Peyer's patch (tissue), 4 donors: ENCODE data around the gene LCA5L. TPM values are rescaled to one million over a fixed set of nuclear protein-coding genes. Genes with fewer than 3 reads are reported as not detected.

Experiments used
- DNase-seq, 3 donors: peaks; one replicate each; pipeline ENCODE4 v3.0.0-alpha.2; 2017 to 2019
- H3K27ac ChIP-seq, 4 donors: fragments of 200-600 bp; sonication (generic); one replicate each; pipeline ENCODE4 v1.5.1; 2016 to 2019
- H3K27me3 ChIP-seq, 2 donors: fragments of 200-600 bp; sonication (generic); one replicate each; pipeline ENCODE4 v1.5.1; 2019
- H3K36me3 ChIP-seq, 3 donors: fragments of 200-600 bp; sonication (generic); one replicate each; pipeline ENCODE4 v1.5.1; 2016 to 2019
- H3K4me1 ChIP-seq, 4 donors: fragments of 200-600 bp; sonication (generic); one replicate each; pipeline ENCODE4 v1.5.1; 2016 to 2019
- H3K4me3 ChIP-seq, 4 donors: fragments of 200-600 bp; sonication (generic); 1 replicate in 3 of 4; 2 replicates in 1 of 4; pipeline ENCODE4 v1.5.1; 2016 to 2019; ENCODE audit warnings: mild to moderate bottlenecking in 1 of 4
- H3K9me3 ChIP-seq, 4 donors: fragments of 200-600 bp; sonication (generic); one replicate each; pipeline ENCODE4 v1.5.1; 2016 to 2019; ENCODE audit warnings: mild to moderate bottlenecking in 1 of 4
- POLR2A ChIP-seq, 2 donors: fragments of 450-650 bp; IDR thresholded peaks; one replicate each; pipeline ENCODE4 v1.5.1; 2017; ENCODE audit warnings: antibody characterized with exemption in 2 of 2, mild to moderate bottlenecking in 2 of 2, moderate library complexity in 2 of 2
- total RNA-seq, 4 donors: library from RNA; depleted of rRNA; stranded (reverse); fragments of >200 nt; gene quantifications; one replicate each; pipeline ENCODE4 v1.1.0, GENCODE V29; 2016
- TF ChIP-seq, protein P1 (sequence below), 6 experiments: fragments of 450-650 bp in 4 of 6; fragments of 200-600 bp in 2 of 6; sonication (generic) in 1 of 6; IDR thresholded peaks; one replicate each; pipeline ENCODE4 v1.5.1; 2017 to 2019; ENCODE audit warnings: antibody characterized with exemption in 6 of 6, mild to moderate bottlenecking in 3 of 6, moderate library complexity in 1 of 6

The LCA5L gene
- total RNA-seq, result 1 to 10 TPM in 1 of 4 donors, under 1 TPM in 1, not detected in 2; 0.88 to 2.0 TPM

DNA sequence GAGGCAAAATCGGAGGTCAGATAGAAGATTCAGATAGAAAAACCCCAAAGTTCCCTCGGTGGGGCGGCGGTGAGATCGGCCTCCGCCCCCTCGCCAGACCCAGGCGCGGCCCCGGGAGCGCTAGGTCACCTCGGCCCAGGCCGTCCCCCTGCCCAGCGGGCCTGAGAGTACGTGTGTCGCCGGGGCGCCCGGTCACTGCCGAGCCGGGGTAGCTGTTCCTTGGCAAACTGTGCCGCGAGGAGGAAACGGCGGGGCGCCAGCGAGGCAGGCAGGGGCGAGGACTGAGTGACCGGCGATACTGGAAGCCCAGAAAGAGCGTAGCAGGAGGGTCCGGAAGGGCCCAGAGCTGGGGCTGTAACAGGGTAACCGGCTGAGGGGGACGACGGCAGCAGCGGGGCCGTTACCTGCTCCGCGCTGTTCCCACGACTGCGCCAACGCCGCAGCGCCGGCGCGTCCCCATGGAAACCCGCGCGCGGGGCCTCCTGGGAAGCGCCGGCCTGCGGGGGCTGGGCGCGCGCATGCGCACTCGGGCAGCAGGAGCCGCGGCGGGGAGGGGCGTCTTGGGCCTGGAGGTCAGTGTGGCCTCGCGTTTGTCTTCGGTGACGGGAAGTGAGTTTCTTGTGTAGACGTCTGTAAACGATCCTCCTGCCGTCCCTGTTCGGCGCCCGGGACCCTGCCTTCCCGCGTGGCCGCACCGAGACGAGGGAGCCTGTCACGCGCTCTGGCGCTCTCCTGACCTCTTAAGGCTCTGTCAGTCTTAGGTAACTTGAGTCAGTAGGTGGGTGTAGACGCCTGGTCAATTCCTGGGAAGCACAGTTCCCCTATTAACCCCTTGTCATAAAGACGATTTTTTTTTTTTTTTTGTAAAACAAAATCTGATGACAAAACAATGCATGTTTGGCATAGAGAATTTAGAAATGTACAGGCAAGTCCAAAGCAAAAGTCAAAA is at the start of gene LCA5L:
TSS of gene LCA5L (minus strand) at position 458 of the 949 bp plus-strand sequence. CDS start 17,285 bp downstream, outside the sequence.
- Histone ChIP-seq H3K4me3 (peak within 1 kb of the TSS; percentile 70 to 89 (median 74)), H3K36me3 (no peaks in the 10 kb centered on the region), H3K27me3 (no peaks in the 10 kb centered on the region), H3K27ac (peak within 1 kb of the TSS; percentile 68 to 90 (median 86)), H3K4me1 (no peaks in the 10 kb centered on the region), H3K9me3 (no peaks in the 10 kb centered on the region)
- peak; percentile 79 to 95 (median 95) for DNase-seq
- TF ChIP-seq, protein P1, sequence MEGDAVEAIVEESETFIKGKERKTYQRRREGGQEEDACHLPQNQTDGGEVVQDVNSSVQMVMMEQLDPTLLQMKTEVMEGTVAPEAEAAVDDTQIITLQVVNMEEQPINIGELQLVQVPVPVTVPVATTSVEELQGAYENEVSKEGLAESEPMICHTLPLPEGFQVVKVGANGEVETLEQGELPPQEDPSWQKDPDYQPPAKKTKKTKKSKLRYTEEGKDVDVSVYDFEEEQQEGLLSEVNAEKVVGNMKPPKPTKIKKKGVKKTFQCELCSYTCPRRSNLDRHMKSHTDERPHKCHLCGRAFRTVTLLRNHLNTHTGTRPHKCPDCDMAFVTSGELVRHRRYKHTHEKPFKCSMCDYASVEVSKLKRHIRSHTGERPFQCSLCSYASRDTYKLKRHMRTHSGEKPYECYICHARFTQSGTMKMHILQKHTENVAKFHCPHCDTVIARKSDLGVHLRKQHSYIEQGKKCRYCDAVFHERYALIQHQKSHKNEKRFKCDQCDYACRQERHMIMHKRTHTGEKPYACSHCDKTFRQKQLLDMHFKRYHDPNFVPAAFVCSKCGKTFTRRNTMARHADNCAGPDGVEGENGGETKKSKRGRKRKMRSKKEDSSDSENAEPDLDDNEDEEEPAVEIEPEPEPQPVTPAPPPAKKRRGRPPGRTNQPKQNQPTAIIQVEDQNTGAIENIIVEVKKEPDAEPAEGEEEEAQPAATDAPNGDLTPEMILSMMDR (IDR thresholded peaks at IDR 0.05), result peak in 2 of 6 experiments; percentile 6 to 37
- TF ChIP-seq POLR2A (IDR thresholded peaks at IDR 0.05), result peak; percentile 18 to 53

DNA sequence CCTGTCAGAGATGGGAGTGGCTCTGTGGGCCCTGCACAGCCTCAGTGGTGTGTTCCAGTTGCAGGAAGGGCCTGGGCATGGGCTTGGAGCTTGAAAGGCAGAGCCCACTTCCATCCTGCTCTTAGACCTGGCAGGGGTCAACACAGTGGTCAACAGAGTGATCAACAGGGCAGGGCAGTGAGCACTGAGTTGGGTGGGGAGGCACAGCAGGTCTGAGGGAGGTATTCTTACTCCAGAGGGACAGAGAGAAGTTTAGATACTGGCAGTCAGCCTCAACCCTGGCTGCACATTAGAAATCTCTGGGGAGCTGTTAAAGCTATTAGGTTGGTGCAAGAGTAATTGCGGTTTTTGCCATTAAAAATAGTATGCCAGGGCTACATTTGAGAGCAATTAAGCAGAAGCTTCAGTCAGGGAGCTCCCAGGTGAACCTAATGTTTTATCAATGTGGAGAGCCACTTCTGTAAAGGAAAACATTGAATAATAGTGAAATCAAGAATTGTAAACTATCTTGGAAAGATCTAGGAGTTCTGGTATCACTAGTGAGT is 43.9 kb upstream of the LCA5L start:
- H3K36me3 ChIP-seq, result no peaks in the 10 kb centered on the region
- H3K27ac ChIP-seq, result no peak overlapping the region
- H3K4me1 ChIP-seq, result no peaks in the 10 kb centered on the region
- no peaks in the 10 kb centered on the region for H3K27me3 ChIP-seq
- no peak for DNase-seq
- H3K4me3 ChIP-seq, result no peak overlapping the region
- no peak for TF ChIP-seq POLR2A (IDR thresholded peaks at IDR 0.05)
- TF ChIP-seq, protein P1 (IDR thresholded peaks at IDR 0.05), result no peak
- no peaks in the 10 kb centered on the region for H3K9me3 ChIP-seq

DNA sequence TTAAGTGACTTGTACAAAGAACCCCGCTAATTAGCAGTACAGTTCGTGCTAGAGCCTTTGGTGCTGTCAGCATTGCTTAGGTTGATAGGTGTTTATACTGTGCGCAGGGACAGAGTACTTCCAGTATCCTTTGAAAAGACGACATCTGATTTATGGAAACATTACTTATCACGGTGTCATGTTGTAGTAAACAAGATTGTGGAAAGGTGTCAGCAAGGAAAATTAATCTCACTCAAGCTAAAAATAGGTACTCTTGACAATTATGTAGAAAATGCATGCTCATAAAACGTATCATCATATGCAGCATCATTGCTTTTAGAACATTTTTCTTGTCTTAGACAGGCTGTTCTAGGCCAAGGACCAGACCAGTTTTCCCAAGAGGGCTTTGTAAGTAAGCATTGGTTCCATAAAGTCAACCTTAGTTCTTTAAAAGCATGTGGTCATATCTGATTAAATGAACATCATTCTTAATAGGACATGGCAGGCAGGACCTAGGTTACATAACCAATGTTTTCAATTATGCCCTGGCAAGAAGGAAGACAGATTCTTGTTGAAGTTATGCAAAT is 39.2 kb upstream of the LCA5L start:
- Histone ChIP-seq H3K27ac (no peak overlapping the region), H3K4me1 (no peaks in the 10 kb centered on the region), H3K4me3 (no peak overlapping the region), H3K27me3 (no peaks in the 10 kb centered on the region), H3K9me3 (no peaks in the 10 kb centered on the region), H3K36me3 (no peaks in the 10 kb centered on the region)
- TF ChIP-seq, protein P1 (IDR thresholded peaks at IDR 0.05), result no peak
- no peak for TF ChIP-seq POLR2A (IDR thresholded peaks at IDR 0.05)
- DNase-seq, result no peak

DNA sequence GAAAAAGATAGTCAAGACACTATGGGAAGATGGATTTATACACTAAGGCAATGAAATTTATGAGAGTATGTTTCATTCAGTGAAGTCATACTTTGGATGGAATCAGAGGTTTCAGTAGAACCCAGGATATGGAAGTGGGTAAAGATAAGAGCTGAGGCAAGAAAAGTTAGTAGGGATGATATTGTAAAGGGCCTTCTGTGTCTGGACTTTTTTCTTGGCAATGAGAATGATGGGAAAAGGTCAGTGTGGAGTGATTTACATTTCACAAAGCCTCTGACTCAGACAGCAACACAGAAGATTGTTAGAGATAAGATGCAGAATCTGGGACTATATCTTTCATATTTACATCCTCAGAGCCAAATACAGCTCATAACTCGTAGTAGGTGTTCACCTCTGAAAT is 38.3 kb upstream of the LCA5L start:
- no peaks in the 10 kb centered on the region for H3K9me3 ChIP-seq
- no peaks in the 10 kb centered on the region for H3K27me3 ChIP-seq
- no peaks in the 10 kb centered on the region for H3K36me3 ChIP-seq
- H3K4me3 ChIP-seq, result no peak overlapping the region
- no peak for TF ChIP-seq POLR2A (IDR thresholded peaks at IDR 0.05)
- TF ChIP-seq, protein P1 (IDR thresholded peaks at IDR 0.05), result no peak
- DNase-seq, result no peak
- H3K4me1 ChIP-seq, result no peaks in the 10 kb centered on the region
- H3K27ac ChIP-seq, result no peak overlapping the region

DNA sequence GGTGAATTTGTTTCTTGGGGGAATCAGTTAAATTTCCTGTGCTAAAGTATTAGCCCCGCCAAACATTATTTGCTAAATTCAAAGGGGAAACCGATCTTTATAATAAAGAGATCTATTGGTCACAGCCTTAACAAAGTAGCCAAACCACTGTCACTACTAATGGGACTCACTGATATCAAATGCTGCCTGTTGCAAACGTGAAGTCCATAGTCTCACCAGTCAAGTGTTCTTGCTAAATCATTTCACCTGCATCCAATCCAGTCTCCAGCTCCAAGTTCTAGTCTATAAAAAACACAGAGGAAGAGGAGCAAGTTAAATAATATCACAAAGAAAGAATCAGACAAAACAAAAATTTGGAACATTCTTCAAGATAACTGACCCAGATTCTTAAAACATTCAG is 36.3 kb upstream of the LCA5L start:
- DNase-seq, result no peak
- no peaks in the 10 kb centered on the region for H3K27me3 ChIP-seq
- H3K9me3 ChIP-seq, result no peaks in the 10 kb centered on the region
- no peak overlapping the region for H3K27ac ChIP-seq
- H3K4me1 ChIP-seq, result no peaks in the 10 kb centered on the region
- H3K4me3 ChIP-seq, result no peak overlapping the region
- TF ChIP-seq, protein P1 (IDR thresholded peaks at IDR 0.05), result no peak
- TF ChIP-seq POLR2A (IDR thresholded peaks at IDR 0.05), result no peak
- H3K36me3 ChIP-seq, result no peaks in the 10 kb centered on the region
